ENCODE measurements around the gene DBH.

DBH gene

GRCh38 chr9:133666387-133666786, 30.2 kb downstream of the DBH start:
- DNase-seq (ENCODE audit: low read depth): no peak
- H3K4me3 ChIP-seq (ENCODE audit: low read length): no peak overlapping the region
- no peak for TF ChIP-seq CTCF (conservative IDR thresholded peaks at IDR 0.05; ENCODE audit: low read length)

DNA sequence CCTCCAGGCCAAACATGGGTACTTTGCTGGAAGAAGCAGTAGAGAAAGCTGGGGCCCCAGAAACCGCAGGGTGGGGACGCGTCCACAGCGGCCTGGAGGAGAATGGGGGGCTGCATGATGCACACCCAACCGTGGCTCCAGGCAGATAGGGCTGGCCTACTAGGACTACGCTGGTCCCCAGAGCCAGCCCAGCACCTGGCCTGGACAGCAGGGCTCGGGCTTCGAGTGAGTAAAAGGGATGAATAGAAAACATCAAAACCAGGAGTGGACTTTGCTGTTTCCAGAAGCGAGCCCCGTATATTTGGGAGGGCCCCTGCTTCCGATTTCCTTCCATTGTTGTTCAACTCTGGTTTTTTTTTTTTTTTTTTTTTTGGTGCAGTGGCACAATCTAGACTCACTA, 30.7 kb downstream of the DBH start:
- no peak overlapping the region for H3K4me3 ChIP-seq (ENCODE audit: low read length)
- no peak for DNase-seq (ENCODE audit: low read depth)
- no peak for TF ChIP-seq CTCF (conservative IDR thresholded peaks at IDR 0.05; ENCODE audit: low read length)

GRCh38 chr9:133667759-133668450, 31.7 kb downstream of the DBH start:
- no peak for DNase-seq (ENCODE audit: low read depth)
- no peak for TF ChIP-seq CTCF (conservative IDR thresholded peaks at IDR 0.05; ENCODE audit: low read length)
- no peak overlapping the region for H3K4me3 ChIP-seq (ENCODE audit: low read length)

DNA sequence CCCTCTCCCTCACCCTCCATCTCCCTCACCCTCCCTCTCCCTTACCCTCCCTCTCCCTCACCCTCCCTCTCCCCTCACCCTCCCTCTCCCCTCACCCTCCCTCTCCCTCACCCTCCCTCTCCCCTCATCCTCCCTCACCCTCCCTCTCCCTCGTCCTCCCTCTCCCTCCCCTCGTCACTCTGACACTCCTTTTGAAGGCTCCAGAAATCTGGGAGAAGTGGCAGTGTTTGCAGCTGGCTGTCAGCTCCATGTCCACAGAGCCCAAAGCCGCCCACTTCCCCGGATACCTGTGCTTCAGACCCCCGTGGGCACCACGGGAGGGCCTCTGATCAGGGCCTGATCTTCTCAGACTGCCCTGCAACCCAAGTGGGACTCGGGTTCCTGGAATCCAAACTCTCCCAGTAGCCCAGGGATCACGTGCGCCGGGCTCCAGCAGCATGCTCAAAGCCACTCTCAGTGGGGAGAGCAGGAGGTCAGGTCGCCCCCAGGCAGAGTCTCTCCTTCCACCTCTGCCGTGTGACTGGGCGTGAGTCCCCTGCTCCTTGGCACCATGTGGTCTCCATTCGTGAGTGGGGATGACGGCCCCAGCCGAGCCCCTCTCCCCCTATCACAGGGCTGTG, 33.1 kb downstream of the DBH start:
- no peak for DNase-seq (ENCODE audit: low read depth)
- H3K4me3 ChIP-seq (ENCODE audit: low read length): no peak overlapping the region
- TF ChIP-seq CTCF (conservative IDR thresholded peaks at IDR 0.05; ENCODE audit: low read length): no peak

GRCh38 chr9:133670466-133670865, 34.3 kb downstream of the DBH start:
- no peak overlapping the region for H3K4me3 ChIP-seq (ENCODE audit: low read length)
- no peak for TF ChIP-seq CTCF (conservative IDR thresholded peaks at IDR 0.05; ENCODE audit: low read length)
- no peak for DNase-seq (ENCODE audit: low read depth)

DNA sequence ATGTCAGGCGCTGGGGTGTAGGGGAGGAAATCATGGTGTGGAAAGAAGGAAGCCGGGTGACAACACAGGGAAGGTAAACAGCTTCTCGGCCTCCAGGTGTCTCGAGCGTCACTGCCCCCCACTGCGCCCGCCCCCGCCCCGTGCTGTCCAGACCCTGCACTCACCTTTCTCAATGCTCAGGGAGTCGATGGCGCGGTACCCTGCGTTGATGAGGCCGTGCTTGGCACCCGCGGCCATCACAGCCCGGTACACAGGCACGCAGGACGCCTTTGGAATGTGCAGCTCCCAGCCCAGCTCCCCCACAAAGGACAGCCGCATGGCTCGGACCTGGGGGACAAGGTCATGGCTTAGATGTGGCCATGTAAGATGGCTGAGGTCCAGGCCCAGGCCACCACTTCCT, 35.2 kb downstream of the DBH start:
- no peak for TF ChIP-seq CTCF (conservative IDR thresholded peaks at IDR 0.05; ENCODE audit: low read length)
- no peak for DNase-seq (ENCODE audit: low read depth)

More for the DNA sequence above, 35.2 kb downstream of the DBH start:
- H3K4me3 ChIP-seq (ENCODE audit: low read length): no peak overlapping the region
